ENCODE data around the gene LBP.

DNA sequence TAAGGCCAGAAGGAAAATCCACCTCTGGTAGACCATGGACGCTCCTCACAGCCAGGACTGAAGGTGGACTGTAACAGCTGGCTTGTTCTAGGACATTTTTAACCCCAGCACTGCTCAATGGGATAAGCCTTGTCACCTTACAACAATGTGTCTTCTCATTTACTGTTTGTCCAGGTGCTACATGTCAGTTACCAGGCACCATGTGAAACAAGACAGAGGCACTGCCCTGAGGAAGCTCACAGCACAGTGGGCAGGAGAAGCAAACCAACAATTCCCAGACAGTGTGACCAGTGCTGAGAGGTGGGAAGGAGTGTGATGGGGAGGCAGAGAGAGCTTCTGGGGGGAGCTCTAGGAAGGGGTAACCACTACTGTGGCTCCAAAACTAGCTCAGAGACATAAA, 78.1 kb downstream of the LBP start:
- TF ChIP-seq CTCF (IDR thresholded peaks at IDR 0.05; ENCODE audit: low read length) (no peak), EZH2 (optimal IDR thresholded peaks at IDR 0.05; ENCODE audit: low read depth, low read length) (no peak), EZH2phosphoT487 (IDR thresholded peaks at IDR 0.05; ENCODE audit: low read length) (no peak)

Measured in MM.1S (cell line).